HL-60 (cell line): ENCODE data around the gene USP44.

Source experiments
- DNase-seq, 2 experiments: peaks; one replicate each; pipeline ENCODE4 v3.0.0-alpha.2; 2010 to 2020; ENCODE audit warnings: low read depth in 1 of 2, low spot score in 1 of 2
- H3K27ac ChIP-seq: fragments of 250-450 bp; sonication (Bioruptor Pico); replicated peaks from 2 replicates; pipeline ENCODE4 v1.5.1; 2020; ENCODE audit warnings: mild to moderate bottlenecking, moderate library complexity
- H3K27me3 ChIP-seq: fragments of 250-450 bp; sonication (Bioruptor Pico); 2 replicates; pipeline ENCODE4 v1.5.1; 2021; ENCODE audit warnings: mild to moderate bottlenecking, moderate library complexity; ENCODE audit not compliant: insufficient read depth, poor library complexity, severe bottlenecking
- H3K4me3 ChIP-seq: replicated peaks from 2 replicates; pipeline ENCODE4 v1.5.1; 2011; ENCODE audit warnings: mild to moderate bottlenecking, control low read depth, low read length; ENCODE audit not compliant: insufficient read depth
- GABPA ChIP-seq: IDR thresholded peaks from 2 replicates; pipeline ENCODE4 v1.6.1; 2012; ENCODE audit warnings: low read depth
- POLR2AphosphoS5 ChIP-seq: IDR thresholded peaks from 2 replicates; pipeline ENCODE4 v1.6.1; 2012; ENCODE audit warnings: low read depth
- SPI1 ChIP-seq: IDR thresholded peaks from 2 replicates; pipeline ENCODE4 v1.6.1; 2012; ENCODE audit warnings: low read depth, mild to moderate bottlenecking, borderline replicate concordance
- TF ChIP-seq, protein P1 (sequence below): IDR thresholded peaks from one replicate; pipeline ENCODE4 v1.5.1; 2011; ENCODE audit warnings: low read length, control low read depth, inconsistent platforms; ENCODE audit not compliant: insufficient read depth
- TF ChIP-seq, protein P2 (sequence below): IDR thresholded peaks from 2 replicates; pipeline ENCODE4 v1.6.1; 2012; ENCODE audit warnings: low read depth; ENCODE audit not compliant: insufficient replicate concordance

The USP44 gene

GRCh38 chr12:95583933-95584332 is 32.7 kb upstream of the USP44 start:
- Histone ChIP-seq H3K27ac (no peak overlapping the region), H3K27me3 (peaks cover 2% of the 10 kb centered on the region), H3K4me3 (no peak overlapping the region)
- DNase-seq: no peak
- no peak for TF ChIP-seq POLR2AphosphoS5
- TF ChIP-seq, protein P1, sequence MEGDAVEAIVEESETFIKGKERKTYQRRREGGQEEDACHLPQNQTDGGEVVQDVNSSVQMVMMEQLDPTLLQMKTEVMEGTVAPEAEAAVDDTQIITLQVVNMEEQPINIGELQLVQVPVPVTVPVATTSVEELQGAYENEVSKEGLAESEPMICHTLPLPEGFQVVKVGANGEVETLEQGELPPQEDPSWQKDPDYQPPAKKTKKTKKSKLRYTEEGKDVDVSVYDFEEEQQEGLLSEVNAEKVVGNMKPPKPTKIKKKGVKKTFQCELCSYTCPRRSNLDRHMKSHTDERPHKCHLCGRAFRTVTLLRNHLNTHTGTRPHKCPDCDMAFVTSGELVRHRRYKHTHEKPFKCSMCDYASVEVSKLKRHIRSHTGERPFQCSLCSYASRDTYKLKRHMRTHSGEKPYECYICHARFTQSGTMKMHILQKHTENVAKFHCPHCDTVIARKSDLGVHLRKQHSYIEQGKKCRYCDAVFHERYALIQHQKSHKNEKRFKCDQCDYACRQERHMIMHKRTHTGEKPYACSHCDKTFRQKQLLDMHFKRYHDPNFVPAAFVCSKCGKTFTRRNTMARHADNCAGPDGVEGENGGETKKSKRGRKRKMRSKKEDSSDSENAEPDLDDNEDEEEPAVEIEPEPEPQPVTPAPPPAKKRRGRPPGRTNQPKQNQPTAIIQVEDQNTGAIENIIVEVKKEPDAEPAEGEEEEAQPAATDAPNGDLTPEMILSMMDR: no peak
- TF ChIP-seq, protein P2, sequence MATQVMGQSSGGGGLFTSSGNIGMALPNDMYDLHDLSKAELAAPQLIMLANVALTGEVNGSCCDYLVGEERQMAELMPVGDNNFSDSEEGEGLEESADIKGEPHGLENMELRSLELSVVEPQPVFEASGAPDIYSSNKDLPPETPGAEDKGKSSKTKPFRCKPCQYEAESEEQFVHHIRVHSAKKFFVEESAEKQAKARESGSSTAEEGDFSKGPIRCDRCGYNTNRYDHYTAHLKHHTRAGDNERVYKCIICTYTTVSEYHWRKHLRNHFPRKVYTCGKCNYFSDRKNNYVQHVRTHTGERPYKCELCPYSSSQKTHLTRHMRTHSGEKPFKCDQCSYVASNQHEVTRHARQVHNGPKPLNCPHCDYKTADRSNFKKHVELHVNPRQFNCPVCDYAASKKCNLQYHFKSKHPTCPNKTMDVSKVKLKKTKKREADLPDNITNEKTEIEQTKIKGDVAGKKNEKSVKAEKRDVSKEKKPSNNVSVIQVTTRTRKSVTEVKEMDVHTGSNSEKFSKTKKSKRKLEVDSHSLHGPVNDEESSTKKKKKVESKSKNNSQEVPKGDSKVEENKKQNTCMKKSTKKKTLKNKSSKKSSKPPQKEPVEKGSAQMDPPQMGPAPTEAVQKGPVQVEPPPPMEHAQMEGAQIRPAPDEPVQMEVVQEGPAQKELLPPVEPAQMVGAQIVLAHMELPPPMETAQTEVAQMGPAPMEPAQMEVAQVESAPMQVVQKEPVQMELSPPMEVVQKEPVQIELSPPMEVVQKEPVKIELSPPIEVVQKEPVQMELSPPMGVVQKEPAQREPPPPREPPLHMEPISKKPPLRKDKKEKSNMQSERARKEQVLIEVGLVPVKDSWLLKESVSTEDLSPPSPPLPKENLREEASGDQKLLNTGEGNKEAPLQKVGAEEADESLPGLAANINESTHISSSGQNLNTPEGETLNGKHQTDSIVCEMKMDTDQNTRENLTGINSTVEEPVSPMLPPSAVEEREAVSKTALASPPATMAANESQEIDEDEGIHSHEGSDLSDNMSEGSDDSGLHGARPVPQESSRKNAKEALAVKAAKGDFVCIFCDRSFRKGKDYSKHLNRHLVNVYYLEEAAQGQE: no peak
- no peak for TF ChIP-seq SPI1
- no peak for TF ChIP-seq GABPA

GRCh38 chr12:95582230-95583058 is 31.2 kb upstream of the USP44 start:
- DNase-seq: no peak
- no peak overlapping the region for H3K4me3 ChIP-seq
- H3K27me3 ChIP-seq: peaks cover 2% of the 10 kb centered on the region
- TF ChIP-seq, protein P2: no peak
- TF ChIP-seq, protein P1: no peak
- no peak overlapping the region for H3K27ac ChIP-seq

DNA sequence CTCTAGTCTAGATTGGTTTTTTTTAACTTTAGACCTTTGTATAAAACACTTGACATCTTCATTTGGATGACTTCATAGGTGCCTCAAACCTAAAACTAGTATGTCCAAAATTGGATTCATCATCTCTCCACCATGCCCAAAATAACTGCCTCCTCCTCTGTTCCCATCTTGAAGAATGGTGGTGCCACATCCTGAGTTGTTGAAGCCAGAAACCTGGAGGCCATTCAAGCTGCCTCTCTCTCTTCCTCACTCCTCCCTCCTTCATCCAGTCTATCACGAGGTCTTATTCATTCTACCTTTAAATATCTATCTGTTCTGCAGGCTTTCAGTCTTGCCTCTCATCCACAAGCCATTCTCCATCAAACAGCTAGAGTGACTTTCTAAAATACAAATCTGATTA is 26.5 kb upstream of the USP44 start:
- H3K4me3 ChIP-seq: no peak overlapping the region
- DNase-seq: no peak
- no peaks in the 10 kb centered on the region for H3K27me3 ChIP-seq
- no peak overlapping the region for H3K27ac ChIP-seq
- TF ChIP-seq POLR2AphosphoS5 (no peak), SPI1 (no peak), GABPA (no peak)
- TF ChIP-seq, protein P2: no peak
- TF ChIP-seq, protein P1: no peak
